Renal cortical epithelial cell (primary cell): ENCODE measurements around the gene CPXM1. TPM values are rescaled to one million over a fixed set of nuclear protein-coding genes. Genes with fewer than 3 reads are reported as not detected.

Experiments used
- DNase-seq: peaks from one replicate; pipeline ENCODE4 v3.0.0-alpha.2; 2011; ENCODE audit warnings: low read depth
- total RNA-seq: library from RNA; depleted of rRNA; stranded (reverse); fragments of >200 nt; gene quantifications from 2 replicates; pipeline ENCODE4 v1.2.3, GENCODE V29; 2014

Gene CPXM1
- total RNA-seq, 1 donor from 2014 or later: 0.20 TPM

GRCh38 chr20:2748551-2749342 is 51.7 kb downstream of the CPXM1 start:
- no peak for DNase-seq

DNA sequence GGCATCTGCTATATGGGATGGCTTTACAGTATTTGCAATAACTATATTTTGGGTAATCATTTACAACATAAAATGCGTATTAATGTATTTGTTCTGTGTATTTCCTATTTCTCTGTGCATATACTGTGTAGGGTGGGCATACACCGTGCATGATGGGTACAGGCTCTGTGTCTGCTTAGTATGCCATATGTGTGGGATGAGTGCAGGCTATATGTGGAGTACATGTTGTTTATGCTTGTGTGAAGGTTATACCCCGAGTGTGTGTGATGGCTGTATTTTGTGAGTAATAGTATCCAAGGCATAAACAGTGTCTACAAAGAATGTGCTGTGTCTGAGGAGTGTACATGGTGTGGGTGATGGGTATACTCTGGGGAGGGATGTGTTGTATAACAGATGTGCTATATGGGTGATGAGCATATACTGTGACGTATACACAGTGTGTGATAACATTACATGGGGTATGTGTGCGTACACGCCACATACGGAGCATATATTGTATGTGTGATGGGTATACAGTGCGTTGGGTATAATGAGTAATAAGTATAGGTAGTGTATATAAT is 52.7 kb downstream of the CPXM1 start:
- no peak for DNase-seq

DNA sequence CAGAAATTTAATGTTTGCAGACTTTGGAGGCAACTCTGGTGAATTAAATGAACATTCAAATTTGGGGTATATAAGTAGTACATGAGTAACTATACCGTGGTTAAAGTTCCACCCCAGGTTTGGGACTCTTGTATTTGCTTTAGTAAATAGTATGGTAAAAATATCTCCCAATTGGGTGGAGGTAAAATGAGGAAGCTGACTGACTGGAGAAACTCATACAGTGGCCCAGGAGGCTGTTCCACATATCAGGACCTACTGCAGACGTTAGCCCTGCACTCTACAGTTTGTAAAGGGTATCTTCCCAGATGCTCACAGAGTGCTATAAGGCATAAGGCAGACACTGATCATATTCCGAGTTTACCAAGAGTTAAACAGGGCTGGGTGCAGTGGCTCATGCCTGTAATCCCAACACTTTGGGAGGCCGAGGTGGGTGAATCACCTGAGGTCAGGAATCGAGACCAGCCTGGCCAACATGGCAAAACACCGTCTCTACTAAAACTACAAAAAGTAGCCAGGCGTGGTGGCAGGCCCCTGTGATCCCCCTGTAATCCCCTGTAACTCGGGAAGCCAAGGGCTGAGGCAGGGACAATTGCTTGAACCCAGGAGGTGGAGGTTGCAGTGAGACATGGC is 53.7 kb downstream of the CPXM1 start:
- no peak for DNase-seq

GRCh38 chr20:2745936-2746635 is 54.3 kb downstream of the CPXM1 start:
- DNase-seq: no peak

DNA sequence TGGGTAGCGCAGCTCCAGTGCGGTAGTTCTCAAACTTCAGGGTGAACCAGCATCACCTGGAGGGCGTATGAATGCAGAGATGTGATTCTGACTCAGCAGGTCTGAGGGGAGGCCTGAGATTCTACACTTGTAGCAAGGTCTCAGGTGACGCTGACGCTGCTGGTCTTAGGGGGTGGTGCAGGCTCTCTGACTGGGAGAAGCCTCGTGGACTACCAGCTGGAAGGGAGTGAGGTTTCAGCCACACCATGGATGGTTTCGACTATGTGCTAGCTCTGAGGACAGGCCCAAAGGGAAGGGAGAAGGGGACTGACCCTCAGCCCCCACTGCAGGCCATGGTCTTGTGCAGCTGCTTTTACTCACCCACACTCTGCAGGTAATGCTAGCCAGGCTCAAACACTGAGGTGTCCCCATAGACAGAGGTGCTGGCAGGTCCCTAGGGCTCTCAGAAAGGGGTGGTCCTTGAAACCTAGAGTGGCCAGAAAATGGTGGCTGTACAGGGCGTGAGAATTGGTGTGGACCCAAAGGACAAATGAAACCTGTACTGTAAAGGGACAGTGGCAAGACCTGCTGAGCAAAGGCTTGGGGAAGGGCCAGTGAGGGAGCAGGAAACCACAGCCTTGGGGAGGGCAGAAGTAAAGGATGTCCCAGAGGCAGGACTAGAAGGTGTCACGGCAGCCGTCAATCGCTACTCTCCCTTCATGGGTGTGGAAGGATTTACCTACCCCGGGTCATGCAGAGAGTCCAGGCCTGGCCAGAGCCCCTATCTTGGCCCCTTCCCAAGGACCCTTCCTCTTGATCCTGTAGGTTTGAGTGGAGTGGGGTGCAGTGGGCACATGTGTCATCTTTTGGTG is 55.1 kb downstream of the CPXM1 start:
- no peak for DNase-seq

Other genes with a start within 250 kb of the CPXM1 start
- gene NOP56, start 148.0 kb downstream of the CPXM1 start, total RNA-seq: 110 and 169 TPM in 2 replicates
- 72.9 and 104 TPM in 2 replicates for gene IDH3B, start 136.4 kb downstream of the CPXM1 start, total RNA-seq
- gene EBF4, start 107.8 kb downstream of the CPXM1 start, total RNA-seq: 2.6 and 5.1 TPM in 2 replicates
- gene C20orf141, start 14.4 kb upstream of the CPXM1 start, total RNA-seq: not detected in 2 replicates
- gene TMEM239, start 15.7 kb upstream of the CPXM1 start, total RNA-seq: not detected in 2 replicates
- gene PCED1A, start 40.0 kb upstream of the CPXM1 start, total RNA-seq: 19.4 and 33.5 TPM in 2 replicates
- gene VPS16, start 40.1 kb upstream of the CPXM1 start, total RNA-seq: 43.8 and 46.0 TPM in 2 replicates
- gene PTPRA, start 72.9 kb upstream of the CPXM1 start, total RNA-seq: 31.3 and 50.6 TPM in 2 replicates
- not detected in 2 replicates for gene GNRH2, start 243.0 kb upstream of the CPXM1 start, total RNA-seq
- gene MRPS26, start 245.4 kb upstream of the CPXM1 start, total RNA-seq: 31.2 and 36.6 TPM in 2 replicates